ENCODE measurements around the gene NXF3. TPM values are rescaled to one million over a fixed set of nuclear protein-coding genes. Genes with fewer than 3 reads are reported as not detected.

The NXF3 gene
- total and polyA plus RNA-seq, 2 experiments from 2014 or later: not detected

GRCh38 chrX:103063918-103064434 is 29.0 kb downstream of the NXF3 start, which contains the start of gene BEX1:
BEX1 (minus strand) TSS chrX:103064171; CDS start chrX:103063274, 897 bp downstream.
- Histone ChIP-seq H3K27me3 (ENCODE audit: insufficient read depth) (no peaks in the 10 kb centered on the region), H3K27ac (ENCODE audit: low read depth) (no peak within 1 kb of the TSS), H3K4me2 (peak within 1 kb of the TSS; percentile 71), H3K4me1 (ENCODE audit: insufficient read depth) (no peaks in the 10 kb centered on the region; the same call in 1 of the 2 replicates), H3K36me3 (ENCODE audit: insufficient read depth) (no peaks in the 10 kb centered on the region), H4K20me1 (replicated peaks; ENCODE audit: insufficient read depth) (no peaks in the 10 kb centered on the region), H3F3A (replicated peaks; ENCODE audit: low read depth) (no peaks in the 10 kb centered on the region), H3K4me3 (peak within 1 kb of the TSS; percentile 61), H3K79me2 (replicated peaks; ENCODE audit: insufficient read depth) (no peaks in the 10 kb centered on the region), H2AFZ (peak within 1 kb of the TSS; percentile 15; the same call in 1 of the 2 replicates), H3K9me2 (ENCODE audit: insufficient read depth) (no peaks in the 10 kb centered on the region)
- Mint-ChIP-seq H3K9me3 (no peaks in the 10 kb centered on the region), H3K27me3 (ENCODE audit: insufficient read depth, low read depth, poor library complexity) (peaks cover 2% of the 10 kb centered on the region), H3K36me3 (ENCODE audit: low read depth) (peaks cover 14% of the 10 kb centered on the region; the same call in 2 of the 3 replicates), H3K4me1 (peaks cover 3% of the 10 kb centered on the region; the same call in 2 of the 3 replicates), H3K4me3 (peak within 1 kb of the TSS; percentile 78), H3K27ac (no peak within 1 kb of the TSS; the same call in 1 of the 2 replicates)
- DNase-seq (ENCODE audit: low spot score) (peak; percentile 80), ATAC-seq (peak; percentile 90)
- TF ChIP-seq EZH2phosphoT487 (IDR thresholded peaks at IDR 0.05; ENCODE audit: unreplicated experiment) (no peak), ZNF114 (CRISPR knock-in tag; IDR thresholded peaks at IDR 0.05) (no peak), ETS1 (IDR thresholded peaks at IDR 0.05) (no peak), ZNF331 (CRISPR knock-in tag; IDR thresholded peaks at IDR 0.05; ENCODE audit: low read depth) (no peak), POLR2AphosphoS5 (IDR thresholded peaks at IDR 0.05; ENCODE audit: low read depth) (peak; percentile 50), CTCF (conservative IDR thresholded peaks at IDR 0.05; ENCODE audit: low read depth in 2 of 2) (no peak), STAT1 (IDR thresholded peaks at IDR 0.05; ENCODE audit: unreplicated experiment) (no peak), NANOG (IDR thresholded peaks at IDR 0.05; ENCODE audit: borderline replicate concordance) (no peak), JUNB (IDR thresholded peaks at IDR 0.05; ENCODE audit: unreplicated experiment) (no peak), ZNF462 (CRISPR knock-in tag; IDR thresholded peaks at IDR 0.05) (no peak), CREB1 (CRISPR knock-in tag; IDR thresholded peaks at IDR 0.05; ENCODE audit: low read depth) (peak; percentile 84), REST (IDR thresholded peaks at IDR 0.05; ENCODE audit: unreplicated experiment) (peak; percentile 34), EZH2 (IDR thresholded peaks at IDR 0.05; ENCODE audit: low read depth, unreplicated experiment) (no peak)
